Mucosa of descending colon (tissue), 3 donors: ENCODE results near the gene PTPRN2. TPM values are rescaled to one million over a fixed set of nuclear protein-coding genes. Genes with fewer than 3 reads are reported as not detected.

ENCODE experiments used
- ATAC-seq: fragments of 200-7000 bp; cut with Tn5 transposase; one replicate; pipeline ENCODE4 v1.9.1; 2020; ENCODE audit warnings: mild to moderate bottlenecking, moderate library complexity
- DNase-seq, 3 donors: peaks; one replicate each; pipeline ENCODE4 v3.0.0-alpha.2; 2020
- H3K36me3 ChIP-seq: fragments of 200-600 bp; one replicate; pipeline ENCODE4 v1.8.0; 2021; ENCODE audit warnings: low read depth, mild to moderate bottlenecking
- H3K4me1 ChIP-seq: fragments of 200-600 bp; one replicate; pipeline ENCODE4 v1.8.0; 2021; ENCODE audit warnings: low read depth, mild to moderate bottlenecking
- H3K4me3 ChIP-seq: fragments of 200-600 bp; one replicate; pipeline ENCODE4 v1.8.0; 2021; ENCODE audit warnings: mild to moderate bottlenecking
- H3K9me3 ChIP-seq: fragments of 200-600 bp; one replicate; pipeline ENCODE4 v1.8.0; 2021; ENCODE audit warnings: mild to moderate bottlenecking
- intact Hi-C, 2 donors: fragments of 100-400 bp; cut with DNase I in 1 of 2; cut with micrococcal nuclease in 1 of 2; formaldehyde crosslinking; loops; one replicate each; pipeline versions ENCODE4 v1.11.0 to v1.11.1; 2022; cut with DNase I, micrococcal nuclease
- total RNA-seq, 3 donors: library from RNA; stranded (reverse); fragmentation: NEBNext Ultra II Directional in 2 of 3; extraction: Animal tissue kit (Norgen Biotek cat#: 25700) in 2 of 3; gene quantifications; one replicate each; pipeline versions ENCODE4 v1.2.1 to v1.2.4, GENCODE V29; 2021 to 2023
- TF ChIP-seq, protein P1 (sequence below): fragments of 200-600 bp; IDR thresholded peaks from one replicate; pipeline ENCODE4 v1.8.0; 2022; ENCODE audit warnings: antibody characterized with exemption, mild to moderate bottlenecking
- donor health status: DM: no; HTN: no; CAD: no; lungs with moderate emphysema.
- donor health status: DM: no; HTN: no; CAD: no.
- donor health status: DM: no; HTN: yes; CAD: no.

The PTPRN2 gene
- total RNA-seq, 3 donors from 2014 or later: 12.5 to 28.0 (median 26.2) TPM

DNA sequence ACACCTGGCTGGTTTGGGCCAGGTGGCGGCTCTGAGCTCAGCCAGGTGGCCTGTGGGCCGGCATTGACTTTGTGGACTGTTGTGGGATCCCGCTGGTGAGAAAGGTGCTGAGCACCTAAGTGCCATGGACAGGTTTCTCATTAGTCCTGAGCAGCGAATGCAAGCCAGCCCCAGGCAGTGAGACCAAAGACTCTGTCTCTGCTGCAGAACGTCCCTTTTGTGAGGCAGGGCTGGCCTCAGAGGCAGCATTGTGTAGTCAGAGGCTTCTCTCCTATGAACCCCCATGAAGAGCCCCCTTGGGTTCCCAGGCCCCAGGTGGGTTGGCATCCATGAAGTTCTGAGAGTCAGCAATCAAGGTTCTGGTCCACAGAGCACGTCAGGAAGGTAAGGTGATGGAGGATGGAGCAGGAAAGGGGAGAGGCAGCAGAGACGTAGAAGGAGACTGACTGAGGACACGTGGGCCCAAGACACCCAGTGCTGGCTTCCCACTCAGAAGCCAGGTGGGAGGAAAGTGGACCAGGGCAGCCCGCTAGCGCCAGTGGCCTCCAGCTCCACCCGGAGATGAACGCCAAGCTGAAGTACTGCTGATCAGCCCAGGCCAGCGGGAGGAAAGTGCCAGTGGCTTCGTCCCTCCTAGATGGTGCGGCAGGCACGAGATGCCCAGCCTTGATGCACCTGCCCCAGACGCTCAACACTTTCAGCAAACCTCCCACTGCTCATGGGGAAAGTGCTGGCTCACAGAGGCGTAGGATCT, 19.2 kb upstream of the PTPRN2 start:
- DNase-seq: no peak
- TF ChIP-seq, protein P1, sequence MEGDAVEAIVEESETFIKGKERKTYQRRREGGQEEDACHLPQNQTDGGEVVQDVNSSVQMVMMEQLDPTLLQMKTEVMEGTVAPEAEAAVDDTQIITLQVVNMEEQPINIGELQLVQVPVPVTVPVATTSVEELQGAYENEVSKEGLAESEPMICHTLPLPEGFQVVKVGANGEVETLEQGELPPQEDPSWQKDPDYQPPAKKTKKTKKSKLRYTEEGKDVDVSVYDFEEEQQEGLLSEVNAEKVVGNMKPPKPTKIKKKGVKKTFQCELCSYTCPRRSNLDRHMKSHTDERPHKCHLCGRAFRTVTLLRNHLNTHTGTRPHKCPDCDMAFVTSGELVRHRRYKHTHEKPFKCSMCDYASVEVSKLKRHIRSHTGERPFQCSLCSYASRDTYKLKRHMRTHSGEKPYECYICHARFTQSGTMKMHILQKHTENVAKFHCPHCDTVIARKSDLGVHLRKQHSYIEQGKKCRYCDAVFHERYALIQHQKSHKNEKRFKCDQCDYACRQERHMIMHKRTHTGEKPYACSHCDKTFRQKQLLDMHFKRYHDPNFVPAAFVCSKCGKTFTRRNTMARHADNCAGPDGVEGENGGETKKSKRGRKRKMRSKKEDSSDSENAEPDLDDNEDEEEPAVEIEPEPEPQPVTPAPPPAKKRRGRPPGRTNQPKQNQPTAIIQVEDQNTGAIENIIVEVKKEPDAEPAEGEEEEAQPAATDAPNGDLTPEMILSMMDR: no peak
- no peak overlapping the region for H3K4me3 ChIP-seq
- intact Hi-C loops: no loop called here
- H3K9me3 ChIP-seq: no peaks in the 10 kb centered on the region
- H3K4me1 ChIP-seq: no peaks in the 10 kb centered on the region
- ATAC-seq: no peak
- no peaks in the 10 kb centered on the region for H3K36me3 ChIP-seq

DNA sequence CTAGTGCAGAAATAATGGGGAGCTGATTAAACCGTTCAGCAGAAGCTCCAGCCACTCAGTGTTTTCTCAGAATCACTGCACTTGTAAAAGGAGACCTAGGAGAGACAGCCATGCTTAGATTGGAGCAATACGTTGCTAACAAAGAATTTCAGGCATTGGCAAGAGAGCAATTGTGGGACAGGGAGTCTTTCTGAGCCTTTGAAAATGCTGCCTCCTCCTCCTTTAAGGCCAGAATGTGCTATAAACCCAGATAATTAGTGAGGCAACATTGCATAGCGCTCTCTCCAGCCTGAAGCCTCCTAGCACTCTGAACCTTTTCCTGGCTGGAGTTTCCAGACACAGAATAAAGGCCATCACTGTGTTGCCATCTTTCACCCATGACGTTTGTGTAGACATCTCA, 18.5 kb upstream of the PTPRN2 start:
- TF ChIP-seq, protein P1: no peak
- no peaks in the 10 kb centered on the region for H3K9me3 ChIP-seq
- intact Hi-C loops: no loop called here
- ATAC-seq: no peak
- no peaks in the 10 kb centered on the region for H3K4me1 ChIP-seq
- DNase-seq: no peak
- no peaks in the 10 kb centered on the region for H3K36me3 ChIP-seq
- no peak overlapping the region for H3K4me3 ChIP-seq

DNA sequence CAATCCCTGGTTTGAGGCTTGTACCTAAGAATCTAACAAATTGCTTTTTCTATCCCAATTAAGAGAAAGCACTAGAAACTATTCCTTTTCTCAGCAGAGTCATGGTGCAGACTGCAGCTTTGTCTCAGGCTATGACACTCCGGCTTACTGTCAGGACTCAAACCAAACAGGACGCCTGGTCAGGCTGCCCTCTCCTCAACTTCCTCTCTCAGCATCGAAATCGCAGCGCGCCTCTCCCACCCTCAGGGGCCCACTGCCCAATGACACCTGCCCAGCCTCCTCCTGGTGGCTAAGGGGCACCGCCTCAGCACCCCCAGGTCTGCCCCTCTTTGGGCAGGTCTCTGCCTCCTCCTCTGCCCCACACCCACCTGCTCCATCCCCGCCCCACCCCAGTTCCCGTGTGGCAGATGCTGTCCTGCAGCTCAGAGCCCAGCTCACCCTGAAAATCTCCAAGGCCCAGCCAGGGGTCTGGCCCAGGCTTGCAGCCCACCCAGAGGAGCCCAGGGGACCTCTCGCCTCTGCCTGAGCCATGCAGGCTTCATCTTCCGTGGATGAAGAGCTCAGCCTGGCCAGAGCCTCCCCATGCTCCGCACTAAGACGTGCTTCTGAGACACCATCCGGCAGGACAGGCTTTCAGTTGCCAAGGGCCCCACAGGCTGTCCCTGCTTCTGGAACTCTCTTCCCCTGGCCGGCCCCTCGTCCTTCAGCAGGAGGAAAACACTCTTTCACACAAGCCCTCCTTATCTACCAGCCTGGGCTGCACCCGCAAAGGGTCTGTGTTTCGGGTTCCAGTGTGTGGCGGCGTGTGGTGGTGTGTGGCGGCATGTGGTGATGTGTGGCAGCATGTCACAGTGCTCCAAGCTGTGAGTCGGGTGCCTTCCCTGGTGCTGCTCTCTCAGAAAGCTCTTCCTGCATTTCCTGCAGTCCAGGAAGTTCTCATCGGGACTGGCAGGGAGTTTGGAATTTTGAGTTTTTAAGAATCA, 16.4 kb upstream of the PTPRN2 start:
- Histone ChIP-seq H3K4me3 (no peak overlapping the region), H3K9me3 (no peaks in the 10 kb centered on the region), H3K36me3 (no peaks in the 10 kb centered on the region), H3K4me1 (no peaks in the 10 kb centered on the region)
- TF ChIP-seq, protein P1: no peak
- no peak for DNase-seq
- no peak for ATAC-seq
- intact Hi-C loops: no loop called here

DNA sequence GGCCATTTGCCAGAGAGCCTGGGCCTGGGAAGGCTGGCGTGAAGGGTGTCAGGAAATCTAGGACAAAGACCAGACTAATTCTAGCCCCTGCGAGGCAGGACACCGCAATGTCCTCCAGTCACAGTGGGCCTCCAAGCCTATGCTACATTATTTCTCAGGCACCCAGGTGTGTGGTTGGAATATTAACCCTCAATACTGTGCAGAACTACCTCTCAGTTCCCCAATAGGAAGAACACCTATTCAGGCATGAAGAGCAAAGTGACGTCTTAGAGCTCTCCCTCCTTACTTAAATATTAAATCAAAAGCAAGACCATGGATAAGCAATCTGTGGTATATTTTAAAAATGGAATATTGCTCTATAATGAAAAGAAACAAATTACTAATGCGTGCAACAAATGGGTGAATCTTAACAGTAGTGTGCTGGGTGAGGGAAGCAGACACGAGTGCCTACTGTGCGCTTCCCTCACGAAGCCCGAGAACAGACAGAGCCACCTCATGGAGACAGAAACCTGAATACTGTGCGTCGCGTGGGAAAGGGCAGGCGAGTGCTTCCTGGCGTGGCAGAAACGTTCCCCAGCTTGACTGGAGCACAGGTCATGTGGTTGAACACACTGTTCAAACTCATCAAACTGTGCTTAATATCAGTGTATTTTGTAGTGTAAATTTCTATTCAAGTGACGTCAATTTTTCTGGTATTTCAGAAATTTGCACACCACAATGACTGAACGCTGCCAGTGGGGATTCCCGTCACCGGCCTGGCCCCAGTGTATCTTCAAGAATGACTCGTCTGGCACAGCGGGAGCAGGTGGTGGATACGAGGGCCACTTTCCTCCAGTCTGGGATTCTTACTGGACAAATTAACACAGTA, 15.5 kb upstream of the PTPRN2 start:
- ATAC-seq (no peak), DNase-seq (no peak)
- Histone ChIP-seq H3K4me3 (no peak overlapping the region), H3K36me3 (no peaks in the 10 kb centered on the region), H3K9me3 (no peaks in the 10 kb centered on the region), H3K4me1 (no peaks in the 10 kb centered on the region)
- intact Hi-C loops: no loop called here
- TF ChIP-seq, protein P1: no peak

DNA sequence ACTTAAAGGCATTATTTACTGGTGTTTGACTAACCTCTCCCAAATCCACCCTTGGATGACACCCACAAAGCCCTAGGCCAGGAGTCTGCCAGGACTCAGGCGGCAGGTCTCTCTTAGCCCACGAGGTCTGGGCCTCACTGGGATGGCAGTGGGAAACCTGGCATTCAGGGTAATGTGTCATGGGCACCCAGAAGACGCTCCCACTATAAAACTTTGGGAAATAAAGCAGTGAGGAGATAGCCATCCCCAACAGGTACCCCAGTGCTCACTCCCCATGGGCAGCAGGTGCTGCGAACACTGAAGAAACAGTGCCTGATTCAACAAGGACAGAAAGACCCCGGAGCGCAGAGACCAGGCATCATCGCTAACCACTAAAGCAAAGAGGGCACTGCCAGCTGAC, 14.4 kb upstream of the PTPRN2 start:
- DNase-seq (no peak), ATAC-seq (no peak)
- no peaks in the 10 kb centered on the region for H3K4me1 ChIP-seq
- H3K9me3 ChIP-seq: no peaks in the 10 kb centered on the region
- intact Hi-C loops: no loop called here
- no peak overlapping the region for H3K4me3 ChIP-seq
- H3K36me3 ChIP-seq: no peaks in the 10 kb centered on the region
- TF ChIP-seq, protein P1: no peak
